Karpas-422 (cell line): ENCODE data around the gene LSM3. TPM values are rescaled to one million over a fixed set of nuclear protein-coding genes. Genes with fewer than 3 reads are reported as not detected.

Experiments used
- DNase-seq: peaks from one replicate; pipeline ENCODE4 v3.0.0-alpha.2; 2015
- H2AFZ ChIP-seq: fragments of 200-600 bp; sonication (generic); 2 replicates; pipeline ENCODE4 v1.6.1; 2014; ENCODE audit warnings: antibody characterized with exemption, low read length, mixed read lengths
- H3K27ac ChIP-seq: fragments of 200-600 bp; sonication (generic); 2 replicates; pipeline ENCODE4 v1.5.1; 2014; ENCODE audit warnings: mild to moderate bottlenecking, low read length, moderate library complexity
- H3K27me3 ChIP-seq: fragments of 200-600 bp; sonication (generic); 2 replicates; pipeline ENCODE4 v1.6.1; 2014; ENCODE audit warnings: low read length, mixed read lengths
- H3K36me3 ChIP-seq: fragments of 200-600 bp; sonication (generic); 2 replicates; pipeline ENCODE4 v1.6.1; 2014; ENCODE audit warnings: low read length, mixed read lengths; ENCODE audit not compliant: insufficient read depth
- H3K4me1 ChIP-seq: fragments of 200-600 bp; sonication (generic); 2 replicates; pipeline ENCODE4 v1.6.1; 2014; ENCODE audit warnings: mild to moderate bottlenecking, low read length, mixed read lengths
- H3K4me2 ChIP-seq: fragments of 200-600 bp; sonication (generic); 2 replicates; pipeline ENCODE4 v1.6.1; 2014; ENCODE audit warnings: low read length, low read depth, mild to moderate bottlenecking; ENCODE audit not compliant: poor library complexity, severe bottlenecking
- H3K4me3 ChIP-seq: fragments of 200-600 bp; sonication (generic); 2 replicates; pipeline ENCODE4 v1.5.1; 2014; ENCODE audit warnings: mild to moderate bottlenecking, antibody characterized with exemption, low read length, mixed read lengths
- H3K79me2 ChIP-seq: fragments of 200-600 bp; sonication (generic); 2 replicates; pipeline ENCODE4 v1.6.1; 2014; ENCODE audit warnings: mild to moderate bottlenecking, low read length, mixed read lengths
- H3K9ac ChIP-seq: fragments of 200-600 bp; sonication (generic); 2 replicates; pipeline ENCODE4 v1.6.0; 2014; ENCODE audit warnings: low read length
- H3K9me2 ChIP-seq: fragments of 200-600 bp; sonication (generic), shearing (Covaris generic); replicated peaks from 2 replicates; pipeline ENCODE4 v1.6.0; 2014; ENCODE audit warnings: mild to moderate bottlenecking, low read length, moderate library complexity; ENCODE audit not compliant: insufficient read depth
- H3K9me3 ChIP-seq: fragments of 300-700, 200-600 bp; sonication (generic); 2 replicates; pipeline ENCODE4 v1.6.1; 2014; ENCODE audit warnings: low read length, mixed read lengths
- H4K20me1 ChIP-seq: fragments of 200-600 bp; sonication (generic); 2 replicates; pipeline ENCODE4 v1.6.1; 2014; ENCODE audit warnings: mild to moderate bottlenecking, antibody characterized with exemption, low read length, low read depth; ENCODE audit not compliant: insufficient read depth
- total RNA-seq: library from RNA; depleted of rRNA; stranded (reverse); fragments of >200 nt; shearing (Covaris generic); gene quantifications from 2 replicates; pipeline ENCODE4 v1.2.3, GENCODE V29; 2014; ENCODE audit warnings: low replicate concordance

The LSM3 gene
- total RNA-seq, 1 experiment from 2014 or later = 14.2 TPM

DNA sequence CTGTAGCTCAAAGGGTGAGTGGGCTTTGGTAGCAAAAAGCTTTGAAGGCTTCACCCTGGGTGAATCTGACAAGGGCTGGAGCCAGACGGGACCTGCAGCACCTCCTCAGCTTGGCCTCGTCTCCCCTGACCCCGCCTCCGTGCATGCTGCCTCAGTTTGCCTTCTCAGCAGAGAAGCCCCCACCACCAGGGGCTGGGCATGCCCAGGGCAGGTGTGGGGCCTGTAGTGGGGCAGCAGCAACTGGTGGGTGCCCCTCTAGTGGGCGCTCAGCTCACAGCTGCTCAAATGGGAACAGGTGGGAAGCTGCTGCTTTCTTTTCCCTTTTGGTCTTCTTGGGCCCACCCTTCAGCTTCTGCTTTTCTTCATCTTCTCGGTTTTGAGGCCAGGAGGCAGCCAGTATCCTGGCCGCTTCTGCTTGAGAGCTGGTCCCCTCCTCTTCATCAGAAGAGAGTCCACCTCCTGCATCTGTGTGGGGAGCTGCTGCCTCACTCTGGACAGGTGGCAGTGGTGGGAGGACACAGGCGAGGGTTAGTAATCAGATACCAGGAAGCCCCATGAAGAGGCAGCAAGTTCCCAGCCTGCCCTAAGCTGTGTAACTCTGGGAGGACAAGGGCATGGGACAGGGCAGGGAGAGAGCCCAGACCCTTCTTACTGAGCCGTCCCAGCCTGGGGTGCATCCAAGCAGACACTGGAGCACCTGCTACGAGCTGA, 32.8 kb upstream of the LSM3 start:
- H3K4me2 ChIP-seq = no peak overlapping the region
- peaks cover 14% of the 10 kb centered on the region for H3K4me1 ChIP-seq
- DNase-seq = no peak
- H3K9me2 ChIP-seq = no peaks in the 10 kb centered on the region
- H3K27ac ChIP-seq = no peak overlapping the region
- H4K20me1 ChIP-seq = no peaks in the 10 kb centered on the region
- H3K27me3 ChIP-seq = no peaks in the 10 kb centered on the region
- H3K4me3 ChIP-seq = no peak overlapping the region
- no peaks in the 10 kb centered on the region for H3K79me2 ChIP-seq
- no peak overlapping the region for H2AFZ ChIP-seq
- no peak overlapping the region for H3K9ac ChIP-seq
- H3K36me3 ChIP-seq = peaks cover 15% of the 10 kb centered on the region; the same call in 1 of the 2 replicates
- H3K9me3 ChIP-seq = no peaks in the 10 kb centered on the region

DNA sequence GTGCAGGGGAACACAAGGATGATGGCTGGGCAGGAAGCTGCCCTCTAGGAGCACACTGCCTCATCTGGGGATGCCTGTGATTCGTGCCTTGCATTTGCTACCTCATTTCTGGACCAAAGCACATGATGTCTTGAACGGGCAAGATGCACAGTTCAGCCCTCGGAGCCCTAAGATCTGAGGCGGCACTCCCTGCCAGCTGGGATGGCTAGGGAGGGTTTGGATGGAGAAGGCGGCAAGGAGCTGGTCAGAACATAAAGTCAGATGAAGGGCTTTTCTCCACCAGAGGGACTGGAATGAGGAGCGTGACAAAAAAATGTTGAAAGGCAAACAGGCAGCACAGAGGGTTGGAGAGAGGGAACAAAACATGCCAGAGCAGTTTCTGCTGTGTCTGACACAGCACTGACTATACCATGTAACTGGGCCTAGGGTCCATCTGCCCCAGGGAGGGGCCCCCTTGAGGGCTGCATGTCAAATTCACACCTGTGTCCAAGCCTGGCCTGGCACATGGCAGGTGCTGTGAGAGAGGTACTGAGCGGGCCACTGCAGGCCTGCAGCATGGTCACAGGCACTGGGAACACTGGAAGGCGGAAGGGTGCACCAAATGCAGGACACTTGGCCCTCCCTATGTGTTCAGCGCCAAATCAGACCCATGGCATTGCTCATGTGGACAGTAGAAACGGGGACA, 32.1 kb upstream of the LSM3 start:
- no peaks in the 10 kb centered on the region for H3K9me2 ChIP-seq
- no peak overlapping the region for H3K9ac ChIP-seq
- DNase-seq = no peak
- H3K36me3 ChIP-seq = peaks cover 15% of the 10 kb centered on the region; the same call in 1 of the 2 replicates
- H3K4me2 ChIP-seq = no peak overlapping the region
- no peaks in the 10 kb centered on the region for H3K9me3 ChIP-seq
- H3K4me3 ChIP-seq = no peak overlapping the region
- H2AFZ ChIP-seq = no peak overlapping the region
- H3K27me3 ChIP-seq = no peaks in the 10 kb centered on the region
- peaks cover 14% of the 10 kb centered on the region for H3K4me1 ChIP-seq
- no peaks in the 10 kb centered on the region for H4K20me1 ChIP-seq
- H3K27ac ChIP-seq = no peak overlapping the region
- H3K79me2 ChIP-seq = no peaks in the 10 kb centered on the region

DNA sequence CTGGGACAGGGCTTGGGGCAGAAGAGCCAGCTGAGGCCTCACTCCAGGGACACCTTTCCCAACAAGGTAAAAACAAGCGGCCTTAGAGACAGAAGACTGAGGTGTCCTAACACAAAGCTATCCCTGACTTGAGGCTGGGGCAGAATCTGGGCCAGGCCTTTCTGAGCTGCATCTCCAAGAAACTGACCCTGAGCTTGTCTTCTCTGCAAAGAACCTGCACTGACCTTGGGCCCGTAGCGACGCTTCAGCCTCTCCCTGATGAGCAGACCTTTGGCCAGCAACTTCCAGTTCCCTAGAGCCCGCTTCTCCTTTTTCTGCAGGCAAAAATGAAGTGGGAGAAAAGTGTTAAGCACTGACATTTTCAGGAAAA, 31.6 kb upstream of the LSM3 start:
- H3K4me1 ChIP-seq = peaks cover 14% of the 10 kb centered on the region
- H3K79me2 ChIP-seq = no peaks in the 10 kb centered on the region
- peaks cover 15% of the 10 kb centered on the region; the same call in 1 of the 2 replicates for H3K36me3 ChIP-seq
- no peak overlapping the region for H2AFZ ChIP-seq
- H3K4me2 ChIP-seq = no peak overlapping the region
- H3K4me3 ChIP-seq = no peak overlapping the region
- no peak overlapping the region for H3K9ac ChIP-seq
- H3K27me3 ChIP-seq = no peaks in the 10 kb centered on the region
- H3K27ac ChIP-seq = no peak overlapping the region
- DNase-seq = no peak
- no peaks in the 10 kb centered on the region for H3K9me2 ChIP-seq
- no peaks in the 10 kb centered on the region for H4K20me1 ChIP-seq
- H3K9me3 ChIP-seq = no peaks in the 10 kb centered on the region

DNA sequence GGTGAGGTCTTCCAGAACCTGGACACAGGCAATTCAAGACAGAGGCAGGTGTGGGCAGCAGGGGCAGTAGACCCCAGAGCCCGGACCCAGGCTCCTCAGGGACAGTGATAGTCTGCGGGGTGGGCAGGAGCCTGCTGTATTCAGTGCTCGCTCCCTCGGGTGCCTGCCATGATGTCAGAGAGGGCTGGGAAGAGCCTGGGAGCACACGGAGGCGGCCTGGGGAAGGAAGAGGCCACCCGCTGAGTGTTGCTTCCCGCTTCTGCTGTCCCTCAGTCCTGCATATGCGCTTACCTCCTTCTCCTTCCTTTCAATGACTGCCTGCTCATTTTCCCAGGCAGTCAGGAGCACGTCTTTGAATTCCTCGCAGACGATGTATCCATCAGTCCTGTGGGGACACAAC, 31.0 kb upstream of the LSM3 start:
- DNase-seq = no peak
- H3K9me3 ChIP-seq = no peaks in the 10 kb centered on the region
- peaks cover 14% of the 10 kb centered on the region for H3K4me1 ChIP-seq
- H3K9ac ChIP-seq = no peak overlapping the region
- no peak overlapping the region for H2AFZ ChIP-seq
- H3K36me3 ChIP-seq = peaks cover 10% of the 10 kb centered on the region; the same call in 1 of the 2 replicates
- H3K27me3 ChIP-seq = no peaks in the 10 kb centered on the region
- H3K27ac ChIP-seq = no peak overlapping the region
- no peak overlapping the region for H3K4me3 ChIP-seq
- no peaks in the 10 kb centered on the region for H3K9me2 ChIP-seq
- H4K20me1 ChIP-seq = no peaks in the 10 kb centered on the region
- H3K4me2 ChIP-seq = no peak overlapping the region
- no peaks in the 10 kb centered on the region for H3K79me2 ChIP-seq

DNA sequence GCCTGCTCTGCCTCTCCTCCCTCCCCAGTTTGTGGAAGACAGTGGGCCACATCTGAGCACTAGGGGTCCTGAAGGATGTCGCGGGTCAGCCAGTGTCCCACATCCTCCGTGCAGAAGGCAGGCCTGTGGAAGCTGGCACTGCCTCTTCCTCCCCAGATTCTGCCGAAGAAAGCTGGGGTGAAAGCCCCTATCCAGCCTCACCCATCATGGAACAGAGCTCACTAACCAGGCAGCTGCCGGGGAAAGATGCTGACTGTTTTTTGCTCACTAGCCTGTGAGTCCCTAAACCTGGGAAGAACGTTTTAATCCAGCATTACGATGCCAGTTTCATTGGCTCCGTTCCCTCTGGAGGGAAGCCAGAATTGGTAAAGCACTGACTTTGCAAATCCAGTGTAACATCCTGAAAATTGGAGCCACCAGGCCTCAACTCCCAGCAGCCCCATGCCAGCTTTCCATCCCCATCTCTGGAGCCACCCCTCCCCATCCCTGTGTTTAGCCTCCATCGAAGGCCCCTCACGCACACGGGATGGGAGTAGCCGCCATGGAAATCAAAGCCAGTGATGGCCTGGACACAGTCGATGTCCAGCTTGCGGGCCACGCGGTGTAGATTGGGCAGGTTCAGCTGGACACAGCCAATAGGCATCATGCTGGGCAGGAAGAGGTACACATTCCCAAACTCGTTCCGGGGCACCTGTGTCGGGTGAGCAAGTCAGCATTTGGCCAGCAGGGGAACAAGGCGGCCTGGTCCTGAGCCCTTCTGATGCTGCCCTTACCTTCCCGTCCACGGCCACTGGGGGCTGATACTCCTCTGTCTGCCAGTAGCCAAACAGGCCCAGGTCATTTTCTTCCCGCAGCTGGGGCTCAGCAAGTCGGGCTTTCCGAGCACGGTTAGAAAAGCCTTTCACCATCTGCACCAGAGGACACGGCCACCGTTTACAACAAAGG, 30.3 kb upstream of the LSM3 start:
- H3K79me2 ChIP-seq = 0 out of 2 replicates have a peak, but pooled peaks cover 2% of the 10 kb centered on the region
- H3K9me2 ChIP-seq = no peaks in the 10 kb centered on the region
- H3K9me3 ChIP-seq = no peaks in the 10 kb centered on the region
- H2AFZ ChIP-seq = no peak overlapping the region
- H3K36me3 ChIP-seq = peaks cover 5% of the 10 kb centered on the region; the same call in 1 of the 2 replicates
- no peak overlapping the region for H3K4me3 ChIP-seq
- no peak overlapping the region for H3K9ac ChIP-seq
- H3K4me2 ChIP-seq = no peak overlapping the region
- peaks cover 14% of the 10 kb centered on the region for H3K4me1 ChIP-seq
- no peaks in the 10 kb centered on the region for H3K27me3 ChIP-seq
- no peaks in the 10 kb centered on the region for H4K20me1 ChIP-seq
- H3K27ac ChIP-seq = no peak overlapping the region
- DNase-seq = no peak

DNA sequence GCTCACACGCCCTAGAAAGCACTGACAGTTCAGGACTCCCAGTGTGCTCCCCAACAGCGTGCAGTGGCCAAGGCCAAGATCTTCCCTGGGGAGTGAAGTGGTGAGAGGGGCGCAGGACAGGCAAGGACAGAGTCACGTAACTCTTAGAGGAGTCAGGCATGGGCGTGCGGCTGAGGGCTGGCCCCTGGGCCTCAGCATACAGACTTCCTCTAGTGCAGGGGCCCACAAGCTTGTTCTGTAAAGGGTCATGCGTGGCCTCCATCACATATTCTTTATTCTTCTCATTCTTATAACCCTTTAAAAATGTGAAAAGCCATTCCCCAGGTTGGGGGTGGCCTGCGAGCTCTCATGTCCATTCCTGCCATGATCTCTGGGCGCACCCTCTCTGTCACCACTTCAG, 28.5 kb upstream of the LSM3 start:
- Histone ChIP-seq H4K20me1 (no peaks in the 10 kb centered on the region), H3K4me1 (peaks cover 3% of the 10 kb centered on the region; the same call in 1 of the 2 replicates), H3K4me2 (no peak overlapping the region), H3K9ac (no peak overlapping the region), H3K27me3 (no peaks in the 10 kb centered on the region), H3K36me3 (peaks cover 2% of the 10 kb centered on the region; the same call in 1 of the 2 replicates), H3K9me3 (no peaks in the 10 kb centered on the region), H3K9me2 (no peaks in the 10 kb centered on the region), H3K27ac (no peak overlapping the region), H3K4me3 (no peak overlapping the region), H2AFZ (no peak overlapping the region), H3K79me2 (0 out of 2 replicates have a peak, but pooled peaks cover 5% of the 10 kb centered on the region)
- DNase-seq = no peak

DNA sequence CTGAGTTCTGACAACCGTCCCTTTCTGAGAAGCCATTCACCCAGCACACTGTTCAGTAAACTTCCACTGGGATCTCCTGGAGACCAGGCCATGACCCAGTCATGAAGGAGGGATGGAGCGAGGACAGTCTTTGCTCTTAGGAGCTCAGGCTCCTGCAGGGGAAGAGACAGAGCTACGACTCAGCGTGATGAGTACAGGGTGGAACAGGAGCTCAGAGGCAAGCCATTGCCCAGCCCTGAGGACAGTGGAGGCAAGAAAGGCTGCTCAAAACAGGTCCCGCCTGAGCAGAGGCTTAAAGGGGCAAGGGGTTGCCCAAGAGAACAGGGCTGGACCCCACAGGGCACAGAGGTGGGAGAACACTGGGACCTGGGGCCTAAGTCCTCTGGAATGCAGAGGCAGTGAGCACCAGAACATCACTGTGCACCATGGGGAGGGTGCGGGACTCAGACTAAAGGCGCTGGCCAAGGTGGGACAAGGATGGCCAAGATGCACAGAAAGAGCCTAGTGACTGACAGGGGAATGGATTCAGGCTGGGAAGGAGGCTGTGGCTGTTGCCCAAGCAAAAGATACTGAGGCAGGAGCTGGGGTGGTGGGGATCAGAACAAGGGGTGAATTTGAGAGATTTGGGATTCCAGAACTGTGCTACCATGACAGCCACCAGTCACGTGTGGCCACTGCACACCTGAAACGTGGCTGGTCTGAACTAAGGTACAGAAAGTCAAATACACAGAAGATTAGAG, 28.0 kb upstream of the LSM3 start:
- no peaks in the 10 kb centered on the region for H3K27me3 ChIP-seq
- H3K9me3 ChIP-seq = no peaks in the 10 kb centered on the region
- no peaks in the 10 kb centered on the region for H3K4me1 ChIP-seq
- no peak overlapping the region for H3K4me3 ChIP-seq
- H3K79me2 ChIP-seq = 0 out of 2 replicates have a peak, but pooled peaks cover 5% of the 10 kb centered on the region
- peaks cover 2% of the 10 kb centered on the region; the same call in 1 of the 2 replicates for H3K36me3 ChIP-seq
- no peaks in the 10 kb centered on the region for H3K9me2 ChIP-seq
- DNase-seq = no peak
- H3K27ac ChIP-seq = no peak overlapping the region
- H4K20me1 ChIP-seq = no peaks in the 10 kb centered on the region
- no peak overlapping the region for H3K9ac ChIP-seq
- H3K4me2 ChIP-seq = no peak overlapping the region
- no peak overlapping the region for H2AFZ ChIP-seq
